ENCODE data around the gene IL23A. TPM values are rescaled to one million over a fixed set of nuclear protein-coding genes. Genes with fewer than 3 reads are reported as not detected.
A peak's percentile ranks its signal among the peaks of the same experiment; 100 is the strongest.

IL23A gene
- total and polyA plus RNA-seq, 2 of the 13 experiments (the other 11 are each of a cell fraction or from before 2014, with no cell fraction given) = 0.33 to 0.35 TPM

DNA sequence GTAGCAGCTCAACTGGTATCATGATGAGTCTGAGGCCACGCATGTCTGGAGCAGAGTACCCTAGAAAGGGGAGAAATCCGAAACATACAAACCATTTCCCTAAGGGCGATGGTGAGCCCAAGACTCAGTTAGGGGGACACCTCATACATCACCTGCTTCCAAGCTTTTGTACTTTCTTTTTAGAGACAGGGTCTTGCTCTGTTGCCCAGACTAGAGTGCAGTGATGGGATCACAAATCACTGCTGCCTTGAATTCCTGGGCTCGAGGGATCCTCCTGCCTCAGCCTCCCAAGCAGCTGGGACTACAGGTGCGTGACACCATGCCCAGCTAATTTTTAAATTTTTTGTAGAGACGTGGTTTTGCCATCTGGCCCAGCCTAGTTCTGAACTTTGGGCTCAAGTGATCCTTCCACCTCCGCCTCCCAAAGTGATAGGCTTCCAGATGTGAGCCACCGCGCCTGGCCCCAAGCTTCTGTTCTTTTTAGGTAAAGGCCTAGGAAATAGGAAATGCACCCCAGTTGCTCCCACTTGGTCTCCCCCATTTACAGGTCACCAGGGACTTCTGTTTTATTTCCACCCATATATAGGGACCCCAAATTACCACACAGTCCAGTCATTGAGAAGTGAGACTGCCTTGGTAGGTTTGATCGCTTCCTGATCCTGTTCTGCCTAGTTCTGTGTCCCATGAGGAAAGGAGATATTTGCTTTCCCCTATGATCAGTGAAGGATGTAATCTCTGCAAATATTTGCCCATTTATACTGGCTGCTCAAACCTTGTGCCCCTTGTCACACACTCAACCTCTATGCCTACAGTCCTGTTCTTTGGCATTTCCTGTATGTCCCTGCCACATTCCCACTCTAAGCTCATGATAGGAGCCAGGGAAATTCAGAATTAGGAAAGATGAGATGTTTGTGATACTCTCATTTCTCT, 23.7 kb downstream of the IL23A start, which contains the start of gene APOF (continued):
- TF ChIP-seq SYNCRIP (IDR thresholded peaks at IDR 0.05; ENCODE audit: insufficient read depth, low read depth, low read length) = no peak
- TF ChIP-seq GMEB1 (CRISPR knock-in tag; IDR thresholded peaks at IDR 0.05; ENCODE audit: borderline replicate concordance) = no peak; the same call in 1 of the 2 replicates
- TF ChIP-seq ZNF460 (CRISPR knock-in tag; IDR thresholded peaks at IDR 0.05; ENCODE audit: borderline replicate concordance) = no peak
- TF ChIP-seq PLRG1 (conservative IDR thresholded peaks at IDR 0.05) = no peak
- TF ChIP-seq CBX1 (IDR thresholded peaks at IDR 0.05; ENCODE audit: low read depth) = no peak
- no peak for TF ChIP-seq ATRX (CRISPR knock-in tag; IDR thresholded peaks at IDR 0.05; ENCODE audit: borderline replicate concordance)
- TF ChIP-seq KLF12 (CRISPR knock-in tag; IDR thresholded peaks at IDR 0.05; ENCODE audit: borderline replicate concordance) = no peak
- TF ChIP-seq ZNF784 (CRISPR knock-in tag; IDR thresholded peaks at IDR 0.05; ENCODE audit: borderline replicate concordance) = no peak
- no peak for TF ChIP-seq YY1 (IDR thresholded peaks at IDR 0.05; ENCODE audit: insufficient read depth, insufficient replicate concordance, low read depth, low read length)
- peak; percentile 45; the same call in 1 of the 2 replicates for TF ChIP-seq KMT2A (CRISPR knock-in tag; IDR thresholded peaks at IDR 0.05)
- TF ChIP-seq, protein P1, sequence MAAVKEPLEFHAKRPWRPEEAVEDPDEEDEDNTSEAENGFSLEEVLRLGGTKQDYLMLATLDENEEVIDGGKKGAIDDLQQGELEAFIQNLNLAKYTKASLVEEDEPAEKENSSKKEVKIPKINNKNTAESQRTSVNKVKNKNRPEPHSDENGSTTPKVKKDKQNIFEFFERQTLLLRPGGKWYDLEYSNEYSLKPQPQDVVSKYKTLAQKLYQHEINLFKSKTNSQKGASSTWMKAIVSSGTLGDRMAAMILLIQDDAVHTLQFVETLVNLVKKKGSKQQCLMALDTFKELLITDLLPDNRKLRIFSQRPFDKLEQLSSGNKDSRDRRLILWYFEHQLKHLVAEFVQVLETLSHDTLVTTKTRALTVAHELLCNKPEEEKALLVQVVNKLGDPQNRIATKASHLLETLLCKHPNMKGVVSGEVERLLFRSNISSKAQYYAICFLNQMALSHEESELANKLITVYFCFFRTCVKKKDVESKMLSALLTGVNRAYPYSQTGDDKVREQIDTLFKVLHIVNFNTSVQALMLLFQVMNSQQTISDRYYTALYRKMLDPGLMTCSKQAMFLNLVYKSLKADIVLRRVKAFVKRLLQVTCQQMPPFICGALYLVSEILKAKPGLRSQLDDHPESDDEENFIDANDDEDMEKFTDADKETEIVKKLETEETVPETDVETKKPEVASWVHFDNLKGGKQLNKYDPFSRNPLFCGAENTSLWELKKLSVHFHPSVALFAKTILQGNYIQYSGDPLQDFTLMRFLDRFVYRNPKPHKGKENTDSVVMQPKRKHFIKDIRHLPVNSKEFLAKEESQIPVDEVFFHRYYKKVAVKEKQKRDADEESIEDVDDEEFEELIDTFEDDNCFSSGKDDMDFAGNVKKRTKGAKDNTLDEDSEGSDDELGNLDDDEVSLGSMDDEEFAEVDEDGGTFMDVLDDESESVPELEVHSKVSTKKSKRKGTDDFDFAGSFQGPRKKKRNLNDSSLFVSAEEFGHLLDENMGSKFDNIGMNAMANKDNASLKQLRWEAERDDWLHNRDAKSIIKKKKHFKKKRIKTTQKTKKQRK (IDR thresholded peaks at IDR 0.05; ENCODE audit: low read length) = no peak
- no peak for TF ChIP-seq ZNF335 (CRISPR knock-in tag; IDR thresholded peaks at IDR 0.05)
- peak; percentile 51; the same call in 1 of the 2 replicates for TF ChIP-seq ZBTB8A (CRISPR knock-in tag; IDR thresholded peaks at IDR 0.05; ENCODE audit: borderline replicate concordance, low read depth)
- no peak for TF ChIP-seq HIVEP1 (CRISPR knock-in tag; IDR thresholded peaks at IDR 0.05)
- TF ChIP-seq RAD51 (IDR thresholded peaks at IDR 0.05; ENCODE audit: borderline replicate concordance) = no peak
- TF ChIP-seq ZNF441 (CRISPR knock-in tag; IDR thresholded peaks at IDR 0.05; ENCODE audit: borderline replicate concordance) = no peak
- TF ChIP-seq MAFG (CRISPR knock-in tag; IDR thresholded peaks at IDR 0.05) = no peak
- TF ChIP-seq ZSCAN9 (CRISPR knock-in tag; IDR thresholded peaks at IDR 0.05; ENCODE audit: borderline replicate concordance) = no peak
- TF ChIP-seq ZNF143 (CRISPR knock-in tag; IDR thresholded peaks at IDR 0.05) = no peak
- TF ChIP-seq ZNF468 (CRISPR knock-in tag; IDR thresholded peaks at IDR 0.05) = no peak
- TF ChIP-seq SRY (CRISPR knock-in tag; IDR thresholded peaks at IDR 0.05) = no peak
- peak; percentile 74 for TF ChIP-seq NCOA2 (CRISPR knock-in tag; IDR thresholded peaks at IDR 0.05)
- TF ChIP-seq MTF1 (CRISPR knock-in tag; IDR thresholded peaks at IDR 0.05) = no peak
- TF ChIP-seq ETV5 (CRISPR knock-in tag; IDR thresholded peaks at IDR 0.05; ENCODE audit: borderline replicate concordance) = peak; percentile 92
- TF ChIP-seq KDM3A (CRISPR knock-in tag; IDR thresholded peaks at IDR 0.05; ENCODE audit: low read depth) = 0 out of 2 replicates have a peak, but pooled peaks have one; percentile 19
- TF ChIP-seq ZNF501 (CRISPR knock-in tag; IDR thresholded peaks at IDR 0.05) = 0 out of 2 replicates have a peak, but pooled peaks have one; percentile 2

Data from HepG2 (cell line).